Mucosa of gallbladder (tissue), 1 donor: ENCODE measurements around the gene NACC2. TPM values are rescaled to one million over a fixed set of nuclear protein-coding genes. Genes with fewer than 3 reads are reported as not detected.

Source experiments
- DNase-seq: peaks from one replicate; pipeline ENCODE4 v3.0.0-alpha.2; 2020; ENCODE audit warnings: low spot score
- total RNA-seq: library from RNA; stranded (reverse); gene quantifications from one replicate; pipeline ENCODE4 v1.2.1, GENCODE V29; 2021
- donor health status: DM: no; HTN: no; CAD: no.

The NACC2 gene
- total RNA-seq, 1 donor from 2014 or later = 59.6 TPM

GRCh38 chr9:136129176-136129575 lies 34.1 kb upstream of the NACC2 start:
- no peak for DNase-seq

GRCh38 chr9:136128436-136128835 lies 33.3 kb upstream of the NACC2 start:
- no peak for DNase-seq

DNA sequence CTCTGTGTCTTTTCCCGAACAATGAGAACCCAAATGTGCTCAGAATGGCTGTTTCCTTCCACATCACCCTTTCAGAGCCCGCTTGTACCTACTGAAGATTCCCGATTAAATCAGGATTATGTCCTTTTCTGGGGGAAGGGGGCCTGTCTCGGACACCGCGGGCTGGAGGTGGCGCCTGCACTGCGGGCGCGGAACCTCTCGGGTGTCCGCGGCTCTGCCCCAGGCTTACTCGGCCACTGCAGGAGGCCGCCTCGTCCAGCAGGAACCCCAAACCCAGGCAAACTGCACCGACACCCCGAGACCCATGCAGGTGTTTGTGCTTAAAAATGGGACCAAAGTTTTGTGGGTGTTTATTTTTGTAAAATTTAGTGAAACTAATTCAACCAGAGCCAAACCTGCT lies 32.2 kb upstream of the NACC2 start:
- no peak for DNase-seq

DNA sequence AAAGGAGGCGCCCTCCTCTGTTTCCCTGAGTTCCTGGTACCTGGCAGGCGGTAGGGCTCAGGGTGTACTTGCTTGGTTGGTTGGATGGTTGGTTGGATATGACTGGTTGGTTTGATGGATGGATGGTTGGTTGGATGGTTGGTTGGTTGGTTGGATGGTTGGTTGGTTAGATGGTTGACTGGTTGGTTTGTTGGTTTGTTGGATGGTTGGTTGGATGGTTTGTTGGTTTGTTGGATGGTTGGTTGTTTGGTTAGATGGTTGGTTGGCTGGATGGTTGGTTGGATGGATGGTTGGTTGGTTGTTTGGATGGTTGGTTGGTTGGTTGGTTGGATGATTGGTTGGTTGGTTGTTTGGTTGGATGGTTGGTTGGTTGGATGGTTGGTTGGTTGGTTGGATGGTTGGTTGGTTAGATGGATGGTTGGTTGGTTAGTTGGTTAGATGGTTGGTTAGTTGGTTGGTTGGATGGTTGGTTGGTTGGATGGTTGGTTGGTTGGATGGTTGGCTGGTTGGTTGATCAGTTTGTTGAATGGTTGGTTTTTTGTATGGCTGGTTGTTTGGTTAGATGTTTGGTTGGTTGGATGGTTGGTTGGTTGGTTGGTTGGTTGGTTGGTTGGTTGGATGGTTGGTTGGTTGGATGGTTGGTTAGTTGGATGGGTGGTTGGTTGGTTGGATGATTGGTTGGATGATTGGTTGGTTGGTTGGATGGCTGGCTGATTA lies 30.0 kb upstream of the NACC2 start:
- DNase-seq = no peak

DNA sequence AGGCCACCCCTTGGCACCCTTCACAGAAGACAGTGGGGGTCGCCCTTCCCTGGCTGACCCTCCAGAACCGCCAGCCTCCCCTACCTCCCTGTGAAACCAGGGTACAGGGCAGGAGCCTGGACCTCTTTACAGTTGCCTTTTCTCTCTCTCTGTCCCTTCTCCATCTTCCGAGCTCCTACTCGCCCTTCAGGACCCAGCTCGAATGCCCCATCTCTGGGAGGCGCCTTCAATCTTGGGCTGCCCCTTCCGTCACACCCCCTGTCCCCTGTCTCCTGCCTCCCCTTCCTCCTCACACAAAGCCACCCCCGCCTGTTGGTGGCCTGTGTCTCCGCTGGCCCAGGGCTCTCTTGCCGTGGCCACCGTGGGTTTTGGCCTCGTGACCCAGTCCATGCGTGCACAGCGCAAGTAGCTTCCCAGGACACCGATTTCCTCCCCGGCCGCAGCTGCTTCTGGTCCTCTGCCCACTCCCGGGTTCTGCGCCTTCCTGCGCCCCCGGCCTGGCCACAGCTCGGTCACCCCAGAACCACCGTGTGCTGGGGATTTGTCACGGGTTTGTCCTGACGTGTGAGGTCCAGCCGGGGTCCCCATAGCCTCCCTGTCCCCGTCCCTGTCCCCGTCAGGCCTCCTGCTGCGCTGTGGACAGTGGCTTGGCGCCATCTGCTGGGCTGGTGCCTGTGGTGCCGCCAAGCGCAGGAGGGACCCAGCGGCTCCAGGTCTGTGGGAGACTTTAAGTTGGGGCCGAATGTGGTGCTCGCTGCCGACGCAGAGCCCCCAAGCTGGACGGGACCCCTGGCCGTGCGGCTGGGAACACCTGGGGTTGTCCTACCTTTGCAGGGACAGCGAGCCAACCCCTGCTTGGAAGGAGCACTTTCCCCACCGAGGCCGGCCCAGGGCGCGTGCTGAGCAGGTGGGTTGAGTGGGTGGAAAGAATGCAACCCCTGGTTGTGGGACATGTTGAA lies 27.6 kb upstream of the NACC2 start:
- DNase-seq = peak; percentile 68

DNA sequence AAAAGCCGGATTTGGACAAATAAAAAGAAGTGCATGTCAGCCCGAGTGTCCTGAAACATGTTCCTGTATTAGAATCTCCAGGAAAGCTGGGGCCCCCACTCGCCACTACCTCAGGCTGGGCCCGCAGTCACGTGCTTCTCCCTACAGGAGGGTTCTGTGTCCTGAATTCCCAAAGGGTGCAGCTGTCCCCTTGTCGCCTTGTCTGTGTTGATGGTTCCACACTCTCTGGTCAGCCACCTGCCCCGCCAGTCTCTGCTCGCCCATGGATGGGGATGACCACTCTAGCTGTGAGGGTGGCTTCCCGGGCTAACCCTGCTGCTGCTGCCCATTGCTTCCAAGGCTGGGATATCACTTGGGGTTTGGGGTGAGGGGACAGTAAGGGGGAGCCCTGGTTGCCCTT lies 26.7 kb upstream of the NACC2 start:
- DNase-seq = no peak

DNA sequence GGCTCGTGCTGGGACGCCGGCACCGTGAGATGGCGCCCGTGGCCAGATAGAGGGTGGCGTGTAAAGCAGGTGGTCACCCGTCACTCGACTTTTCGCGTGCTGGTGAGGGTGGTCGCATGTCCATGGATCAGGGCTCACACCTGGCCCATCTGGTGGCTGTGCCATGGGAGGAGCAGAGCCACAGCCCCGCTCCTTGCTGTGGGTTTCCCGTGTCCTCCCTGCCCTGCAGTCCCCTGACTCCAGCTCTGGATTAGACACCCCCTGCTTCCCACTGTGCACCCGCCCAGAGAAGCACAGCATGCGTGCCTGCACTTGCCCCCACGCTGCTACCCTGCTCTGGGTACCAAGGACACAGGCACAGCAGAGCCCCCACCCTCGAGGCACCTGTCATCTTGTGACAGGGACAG lies 25.4 kb upstream of the NACC2 start:
- no peak for DNase-seq

DNA sequence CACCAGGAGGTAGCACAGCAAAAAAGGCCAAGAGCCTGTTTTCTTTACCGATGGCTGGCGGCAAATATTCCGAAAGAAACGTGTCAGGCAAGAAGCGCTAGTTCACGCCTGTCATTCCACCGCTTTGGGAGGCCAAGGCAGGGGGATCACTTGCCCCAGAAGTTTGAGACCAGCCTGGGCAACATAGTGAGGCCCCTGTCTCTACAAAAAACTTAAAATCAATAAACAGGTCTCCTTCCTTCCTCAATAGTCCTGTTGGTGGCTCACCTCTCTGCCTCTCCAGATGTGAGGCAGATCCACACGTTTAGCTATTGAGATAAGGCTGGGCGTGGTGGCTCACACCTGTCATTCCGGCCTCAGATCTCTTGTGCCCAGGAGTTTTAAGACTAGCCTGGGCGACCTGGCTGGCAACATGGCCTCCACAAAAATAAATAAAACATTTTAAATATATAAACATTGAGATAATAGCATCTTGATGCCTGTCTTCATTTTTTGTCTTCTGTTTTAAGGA lies 24.8 kb upstream of the NACC2 start:
- DNase-seq = no peak

- no peak for DNase-seq
These were observed 24.2 kb upstream of the NACC2 start for GRCh38 chr9:136119061-136119882.

- peak; percentile 96 for DNase-seq
These were observed 23.4 kb upstream of the NACC2 start, which contains the start of gene TMEM250 for GRCh38 chr9:136118320-136119060. Gene TMEM250, minus strand, starts transcription at chr9:136118875. Its CDS starts 1,975 bp downstream, at chr9:136116900.

- DNase-seq = no peak
These were observed 22.8 kb upstream of the NACC2 start for GRCh38 chr9:136117916-136118319.

DNA sequence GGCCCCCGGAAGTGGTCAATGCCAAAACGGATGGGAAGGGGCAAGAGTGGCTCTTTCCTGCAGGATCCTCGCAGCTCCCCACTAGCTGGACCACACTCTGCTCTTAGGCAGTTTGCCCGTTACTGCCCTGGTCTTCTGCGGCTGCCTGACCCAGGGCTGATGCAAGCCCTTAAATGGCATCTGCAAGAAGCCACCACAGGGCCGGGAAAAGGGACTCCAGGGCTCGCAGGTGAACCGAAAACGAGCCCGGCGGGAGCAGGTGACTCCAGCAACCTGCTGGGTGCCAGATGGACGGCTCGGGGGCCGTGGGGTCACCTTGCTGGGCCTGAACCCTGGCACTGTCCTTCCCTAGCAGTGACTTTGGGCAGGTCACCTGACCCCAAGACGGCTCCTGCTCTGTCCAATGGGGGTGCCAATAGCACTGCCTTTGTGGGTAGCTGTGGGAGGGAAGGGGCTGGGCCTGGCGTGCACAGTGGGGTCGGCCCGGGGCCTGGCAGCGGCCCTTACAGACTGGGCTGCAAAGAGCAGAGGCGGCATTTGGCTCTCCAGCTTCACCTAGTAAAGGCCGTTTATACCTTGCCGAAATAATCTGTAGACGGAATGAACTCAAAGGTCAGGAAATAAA lies 22.3 kb upstream of the NACC2 start:
- no peak for DNase-seq

- DNase-seq = no peak
These were observed 21.4 kb upstream of the NACC2 start for GRCh38 chr9:136116360-136117098.

GRCh38 chr9:136115641-136116359 lies 20.7 kb upstream of the NACC2 start:
- no peak for DNase-seq

DNA sequence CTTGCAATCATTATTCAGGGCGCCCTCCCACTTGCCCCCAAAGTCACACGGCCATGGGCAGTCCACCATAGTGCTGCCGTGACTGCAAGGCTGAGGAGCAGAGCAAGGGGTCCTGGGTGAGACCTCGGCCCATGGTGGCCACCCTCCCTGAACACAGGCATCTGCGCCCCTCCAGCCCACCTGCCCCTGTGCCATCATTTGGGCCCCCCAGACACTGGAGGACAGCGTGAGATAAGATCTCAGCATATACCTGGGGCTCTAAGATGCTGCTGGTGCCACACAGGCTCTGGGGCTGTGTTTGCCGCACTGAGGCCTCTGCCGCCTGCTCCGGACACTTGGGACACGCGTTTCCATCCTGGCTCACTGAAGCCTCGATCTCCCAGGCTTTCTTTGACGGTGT lies 20.1 kb upstream of the NACC2 start:
- no peak for DNase-seq

DNA sequence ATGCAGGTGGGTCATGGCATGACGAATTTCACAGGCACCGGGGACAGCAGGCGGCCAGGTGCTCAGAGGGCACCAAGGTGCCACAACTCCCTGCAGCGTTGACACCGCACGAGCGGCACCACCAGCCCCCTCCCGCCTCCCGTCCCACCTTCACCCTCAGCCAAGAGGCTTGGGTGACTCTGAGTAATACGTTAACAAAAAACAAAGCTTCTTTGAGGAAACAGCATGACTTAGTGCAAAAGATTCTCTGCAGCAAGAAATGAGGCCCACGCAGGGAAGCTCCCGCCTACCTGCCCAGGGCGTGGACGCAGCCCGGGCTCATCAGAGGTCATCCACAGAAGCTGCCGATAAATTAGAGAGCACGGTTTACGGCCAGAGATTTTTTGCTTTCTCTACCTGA lies 19.5 kb upstream of the NACC2 start:
- no peak for DNase-seq

GRCh38 chr9:136112541-136112940 lies 17.5 kb upstream of the NACC2 start:
- DNase-seq = no peak

- DNase-seq = no peak
These were observed 16.8 kb upstream of the NACC2 start for GRCh38 chr9:136111910-136112309.

DNA sequence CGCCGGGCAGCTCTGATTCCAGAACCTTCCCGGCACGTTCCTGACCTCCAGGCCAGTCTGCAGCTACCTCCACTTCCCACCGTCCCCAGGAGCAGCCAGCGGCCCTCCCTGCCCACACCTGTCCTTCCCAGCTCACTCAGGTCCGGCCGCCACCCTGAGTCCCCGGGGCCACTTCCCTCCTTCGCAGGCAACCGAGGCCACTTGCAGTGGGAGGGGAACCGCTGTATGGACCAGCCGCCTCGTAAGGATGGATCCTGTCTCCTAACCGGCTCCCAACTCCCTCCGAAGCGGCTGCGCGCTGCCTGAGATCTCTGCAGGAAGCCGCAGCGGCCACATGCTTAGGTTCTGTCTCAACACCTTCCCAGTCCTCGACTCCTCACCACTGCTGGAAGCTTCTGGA lies 16.1 kb upstream of the NACC2 start:
- no peak for DNase-seq
